Glutamatergic neuron (in vitro differentiated cells): Measurements from ENCODE around the gene DCLK3. TPM values are rescaled to one million over a fixed set of nuclear protein-coding genes. Genes with fewer than 3 reads are reported as not detected.

Source experiments
- DNase-seq: peaks from one replicate; pipeline ENCODE4 v3.0.0; 2022
- H3K27ac Mint-ChIP-seq: one replicate; pipeline ENCODE4 v1.8.0; 2020; ENCODE audit warnings: mild to moderate bottlenecking, mixed read lengths, inconsistent platforms; ENCODE audit not compliant: unreplicated experiment
- H3K27me3 Mint-ChIP-seq: one replicate; pipeline ENCODE4 v1.8.0; 2020; ENCODE audit warnings: mild to moderate bottlenecking, moderate library complexity, mixed read lengths, inconsistent platforms; ENCODE audit not compliant: unreplicated experiment
- H3K36me3 Mint-ChIP-seq: one replicate; pipeline ENCODE4 v1.8.0; 2020; ENCODE audit warnings: mild to moderate bottlenecking, mixed read lengths, inconsistent platforms; ENCODE audit not compliant: unreplicated experiment
- H3K4me1 Mint-ChIP-seq: one replicate; pipeline ENCODE4 v1.8.0; 2020; ENCODE audit warnings: mild to moderate bottlenecking, low read depth, mixed read lengths, inconsistent platforms; ENCODE audit not compliant: unreplicated experiment
- H3K4me3 Mint-ChIP-seq: one replicate; pipeline ENCODE4 v1.8.0; 2020; ENCODE audit warnings: mild to moderate bottlenecking, mixed read lengths, inconsistent platforms; ENCODE audit not compliant: unreplicated experiment
- H3K9me3 Mint-ChIP-seq: one replicate; pipeline ENCODE4 v1.8.0; 2020; ENCODE audit warnings: mild to moderate bottlenecking, moderate library complexity, mixed read lengths, inconsistent platforms; ENCODE audit not compliant: unreplicated experiment
- CTCF ChIP-seq: fragments of 200-600 bp; sonication (generic); IDR thresholded peaks from one replicate; pipeline ENCODE4 v1.5.0; 2021; ENCODE audit not compliant: partially characterized antibody, unreplicated experiment
- total RNA-seq: library from RNA; stranded (reverse); fragmentation: NEBNext Ultra II Directional; extraction: Animal tissue kit (Norgen Biotek cat#: 25700); gene quantifications from one replicate; pipeline ENCODE4 v1.2.1, GENCODE V29; 2021; ENCODE audit not compliant: unreplicated experiment

DCLK3 gene
- total RNA-seq, 1 donor from 2014 or later: not detected

- no peak for DNase-seq
- Mint-ChIP-seq H3K4me1 (peaks cover 4% of the 10 kb centered on the region), H3K4me3 (no peak overlapping the region), H3K36me3 (peaks cover 7% of the 10 kb centered on the region), H3K9me3 (no peaks in the 10 kb centered on the region), H3K27ac (no peak overlapping the region), H3K27me3 (peaks cover 3% of the 10 kb centered on the region)
- no peak for TF ChIP-seq CTCF
Measured at GRCh38 chr3:36733723-36734122, 30.6 kb downstream of the DCLK3 start.

- no peak overlapping the region for H3K4me3 Mint-ChIP-seq
- H3K4me1 Mint-ChIP-seq: peaks cover 4% of the 10 kb centered on the region
- peaks cover 6% of the 10 kb centered on the region for H3K36me3 Mint-ChIP-seq
- peaks cover 3% of the 10 kb centered on the region for H3K27me3 Mint-ChIP-seq
- no peaks in the 10 kb centered on the region for H3K9me3 Mint-ChIP-seq
- TF ChIP-seq CTCF: no peak
- DNase-seq: no peak
- no peak overlapping the region for H3K27ac Mint-ChIP-seq
Measured at GRCh38 chr3:36733162-36733696, 31.1 kb downstream of the DCLK3 start.

GRCh38 chr3:36730966-36731365, 33.4 kb downstream of the DCLK3 start:
- no peak for TF ChIP-seq CTCF
- H3K27ac Mint-ChIP-seq: no peak overlapping the region
- H3K9me3 Mint-ChIP-seq: no peaks in the 10 kb centered on the region
- no peak for DNase-seq
- H3K4me3 Mint-ChIP-seq: no peak overlapping the region
- H3K27me3 Mint-ChIP-seq: peaks cover 3% of the 10 kb centered on the region
- no peaks in the 10 kb centered on the region for H3K36me3 Mint-ChIP-seq
- H3K4me1 Mint-ChIP-seq: peaks cover 4% of the 10 kb centered on the region

- H3K4me3 Mint-ChIP-seq: no peak overlapping the region
- H3K27ac Mint-ChIP-seq: no peak overlapping the region
- DNase-seq: no peak
- H3K36me3 Mint-ChIP-seq: no peaks in the 10 kb centered on the region
- peaks cover 1% of the 10 kb centered on the region for H3K9me3 Mint-ChIP-seq
- H3K27me3 Mint-ChIP-seq: peaks cover 3% of the 10 kb centered on the region
- peak; percentile 67 for TF ChIP-seq CTCF
- H3K4me1 Mint-ChIP-seq: peaks cover 4% of the 10 kb centered on the region
Measured at GRCh38 chr3:36729204-36730056, 34.9 kb downstream of the DCLK3 start.
